Right kidney (tissue), 1 donor: ENCODE data around the gene SEMA4B.

Source experiments
- DNase-seq: peaks from one replicate; pipeline ENCODE4 v3.0.0-alpha.2; 2016

Gene SEMA4B

DNA sequence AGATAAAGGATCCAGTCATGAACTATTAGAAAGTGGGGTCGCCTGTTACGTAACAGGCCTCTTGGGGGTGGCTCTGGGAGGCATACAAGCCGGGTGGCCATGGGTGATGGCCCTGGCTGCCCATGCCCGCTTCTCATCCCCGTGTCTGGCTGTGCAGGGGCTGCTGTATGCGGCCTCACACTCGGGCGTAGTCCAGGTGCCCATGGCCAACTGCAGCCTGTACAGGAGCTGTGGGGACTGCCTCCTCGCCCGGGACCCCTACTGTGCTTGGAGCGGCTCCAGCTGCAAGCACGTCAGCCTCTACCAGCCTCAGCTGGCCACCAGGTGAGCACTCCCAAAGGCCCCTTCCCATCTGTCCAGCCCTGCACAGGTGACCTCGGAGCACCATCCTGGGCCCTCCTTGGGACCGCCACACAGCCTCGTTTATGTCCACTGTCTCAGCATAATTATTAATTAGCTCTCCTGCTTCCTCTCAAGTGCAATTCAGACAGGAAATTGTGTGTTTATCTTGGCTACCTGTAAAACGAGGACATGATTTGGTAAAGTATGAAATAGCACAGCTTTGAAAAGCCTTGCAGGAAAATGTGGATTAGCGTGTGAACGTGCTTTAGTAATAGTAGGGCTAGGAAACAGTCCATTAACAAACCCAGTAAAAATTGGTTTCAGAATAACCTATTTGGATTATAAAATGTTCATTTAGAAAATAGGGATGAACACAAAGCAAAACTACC is 24.5 kb downstream of the SEMA4B start:
- no peak for DNase-seq

DNA sequence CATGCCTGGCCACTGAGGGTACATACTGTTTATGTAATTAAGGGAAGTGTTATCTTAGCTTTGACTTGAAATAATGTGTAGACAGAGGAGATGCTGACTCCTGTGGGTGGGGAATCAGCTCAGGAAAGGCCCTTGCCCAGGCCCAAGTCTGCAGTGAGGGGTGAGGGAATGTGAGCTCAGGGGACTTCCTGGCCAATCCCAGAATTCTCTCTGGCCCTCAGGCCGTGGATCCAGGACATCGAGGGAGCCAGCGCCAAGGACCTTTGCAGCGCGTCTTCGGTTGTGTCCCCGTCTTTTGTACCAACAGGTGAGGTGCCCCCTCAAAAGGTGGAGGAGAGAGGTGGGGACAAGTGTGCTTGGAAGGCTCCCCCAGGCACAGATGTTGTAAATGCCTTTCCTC is 26.2 kb downstream of the SEMA4B start:
- no peak for DNase-seq

DNA sequence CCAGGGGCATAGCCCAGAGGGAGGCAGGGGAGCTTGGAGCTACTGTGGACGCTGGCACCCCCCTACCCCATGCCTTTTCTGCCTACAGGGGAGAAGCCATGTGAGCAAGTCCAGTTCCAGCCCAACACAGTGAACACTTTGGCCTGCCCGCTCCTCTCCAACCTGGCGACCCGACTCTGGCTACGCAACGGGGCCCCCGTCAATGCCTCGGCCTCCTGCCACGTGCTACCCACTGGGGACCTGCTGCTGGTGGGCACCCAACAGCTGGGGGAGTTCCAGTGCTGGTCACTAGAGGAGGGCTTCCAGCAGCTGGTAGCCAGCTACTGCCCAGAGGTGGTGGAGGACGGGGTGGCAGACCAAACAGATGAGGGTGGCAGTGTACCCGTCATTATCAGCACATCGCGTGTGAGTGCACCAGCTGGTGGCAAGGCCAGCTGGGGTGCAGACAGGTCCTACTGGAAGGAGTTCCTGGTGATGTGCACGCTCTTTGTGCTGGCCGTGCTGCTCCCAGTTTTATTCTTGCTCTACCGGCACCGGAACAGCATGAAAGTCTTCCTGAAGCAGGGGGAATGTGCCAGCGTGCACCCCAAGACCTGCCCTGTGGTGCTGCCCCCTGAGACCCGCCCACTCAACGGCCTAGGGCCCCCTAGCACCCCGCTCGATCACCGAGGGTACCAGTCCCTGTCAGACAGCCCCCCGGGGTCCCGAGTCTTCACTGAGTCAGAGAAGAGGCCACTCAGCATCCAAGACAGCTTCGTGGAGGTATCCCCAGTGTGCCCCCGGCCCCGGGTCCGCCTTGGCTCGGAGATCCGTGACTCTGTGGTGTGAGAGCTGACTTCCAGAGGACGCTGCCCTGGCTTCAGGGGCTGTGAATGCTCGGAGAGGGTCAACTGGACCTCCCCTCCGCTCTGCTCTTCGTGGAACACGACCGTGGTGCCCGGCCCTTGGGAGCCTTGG is 27.0 kb downstream of the SEMA4B start:
- DNase-seq: no peak

- DNase-seq: no peak
These were observed 27.8 kb downstream of the SEMA4B start for GRCh38 chr15:90228960-90229359.

GRCh38 chr15:90230071-90230494 is 29.0 kb downstream of the SEMA4B start:
- no peak for DNase-seq

- no peak for DNase-seq
These were observed 29.5 kb downstream of the SEMA4B start for GRCh38 chr15:90230610-90231009.

- DNase-seq: no peak
These were observed 30.2 kb downstream of the SEMA4B start for GRCh38 chr15:90231028-90232017.

DNA sequence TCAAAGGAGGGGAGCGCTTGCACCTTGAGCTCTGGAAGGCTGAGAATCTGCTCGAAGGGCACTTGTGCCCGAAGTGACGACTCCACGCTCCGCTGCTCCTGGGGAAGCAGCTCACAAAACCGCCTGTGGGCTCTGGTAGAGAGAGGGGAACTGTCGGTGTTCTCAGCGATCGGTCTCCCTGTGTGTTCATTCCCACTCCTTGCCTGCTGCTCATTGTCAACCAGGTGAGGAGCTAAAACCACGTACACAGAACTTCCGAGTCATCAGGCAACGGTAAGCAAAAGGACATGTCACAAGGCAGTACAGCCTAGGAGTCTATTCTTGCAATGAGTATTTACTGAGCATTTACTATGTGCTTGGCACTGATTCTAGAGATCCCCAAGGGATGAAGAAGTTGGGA is 31.1 kb downstream of the SEMA4B start:
- DNase-seq: no peak

GRCh38 chr15:90232941-90233386 is 31.8 kb downstream of the SEMA4B start:
- no peak for DNase-seq

DNA sequence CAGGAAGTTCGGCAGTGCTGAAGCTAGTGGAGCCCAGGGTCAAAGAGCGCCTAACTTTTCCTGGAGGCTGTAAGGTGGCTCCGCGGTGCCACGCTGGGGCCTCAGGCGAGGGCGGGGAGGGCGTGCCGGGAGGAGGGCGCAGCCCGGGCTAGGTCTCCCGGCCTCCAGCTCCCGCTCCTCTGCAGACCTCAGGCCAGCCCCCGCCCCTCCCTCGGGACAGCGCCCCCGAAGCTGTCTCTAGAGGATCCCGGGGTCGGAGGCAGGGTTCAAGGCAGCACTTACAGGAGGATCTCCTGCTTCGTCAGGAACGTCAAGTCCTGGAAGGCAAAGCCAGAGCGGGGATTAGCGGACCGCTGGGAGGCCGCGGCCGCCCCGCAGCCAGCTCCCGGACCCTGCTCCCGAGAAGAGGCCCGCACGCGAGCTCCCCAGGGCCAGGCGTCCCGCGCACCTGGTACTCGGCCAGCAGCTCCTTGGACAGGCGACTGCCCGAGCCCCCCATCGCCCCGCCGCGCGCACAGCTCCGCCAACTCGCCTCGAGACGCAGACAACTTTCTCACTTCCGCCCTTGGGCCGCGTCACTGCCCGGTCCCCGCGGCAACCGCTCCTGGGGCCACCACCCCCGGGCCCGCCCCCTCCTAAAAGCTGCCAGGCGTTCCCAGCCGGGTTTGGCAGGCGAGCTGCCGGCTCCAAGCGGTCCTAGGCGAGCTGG is 32.4 kb downstream of the SEMA4B start, which contains the start of gene CIB1:
CIB1 (minus strand) TSS at position 555 of the 709 bp plus-strand sequence; CDS start at position 499, 56 bp downstream.
- peak; percentile 90 for DNase-seq

- peak; percentile 88 for DNase-seq
These were observed 33.2 kb downstream of the SEMA4B start, which contains the start of gene GDPGP1 for GRCh38 chr15:90234096-90234988. Gene GDPGP1 (plus strand): TSS chr15:90234209. CDS start chr15:90240909, 6,700 bp downstream.

DNA sequence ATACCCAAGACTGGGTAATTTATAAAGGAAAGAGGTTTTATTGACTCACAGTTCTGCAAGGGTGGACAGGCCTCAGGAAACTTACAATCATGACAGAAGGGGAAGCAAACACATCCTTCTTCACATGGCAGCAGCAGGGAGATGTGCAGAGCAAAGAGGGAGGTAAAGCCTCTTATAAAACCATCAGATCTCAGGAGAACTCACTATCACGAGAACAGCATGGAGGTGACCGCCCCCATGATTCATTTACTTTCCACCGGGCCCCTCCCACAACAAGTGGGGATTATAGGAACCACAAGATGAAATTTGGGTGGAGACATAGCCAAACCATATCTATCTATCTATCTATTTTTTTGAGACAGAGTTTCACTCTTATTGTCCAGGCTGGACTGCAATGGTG is 38.2 kb downstream of the SEMA4B start:
- DNase-seq: no peak

DNA sequence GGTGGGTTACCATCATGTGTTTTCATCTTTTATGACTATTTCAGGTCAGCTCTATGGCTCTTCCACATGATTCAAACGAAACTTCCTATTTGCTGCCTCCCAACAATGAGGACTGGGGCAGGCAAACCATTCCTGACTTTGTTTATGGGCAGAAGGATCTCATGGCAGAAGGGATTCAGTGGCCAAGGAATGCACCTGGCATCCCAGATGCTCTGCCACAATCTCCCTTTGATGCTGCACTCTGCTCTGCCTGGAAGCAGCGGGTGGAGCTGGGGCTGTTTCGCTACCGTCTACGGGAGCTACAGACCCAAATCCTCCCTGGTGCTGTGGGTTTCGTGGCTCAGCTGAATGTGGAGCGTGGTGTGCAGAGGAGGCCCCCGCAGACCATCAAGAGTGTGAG is 39.7 kb downstream of the SEMA4B start:
- no peak for DNase-seq

- DNase-seq: no peak
These were observed 40.4 kb downstream of the SEMA4B start for GRCh38 chr15:90241343-90242192.

DNA sequence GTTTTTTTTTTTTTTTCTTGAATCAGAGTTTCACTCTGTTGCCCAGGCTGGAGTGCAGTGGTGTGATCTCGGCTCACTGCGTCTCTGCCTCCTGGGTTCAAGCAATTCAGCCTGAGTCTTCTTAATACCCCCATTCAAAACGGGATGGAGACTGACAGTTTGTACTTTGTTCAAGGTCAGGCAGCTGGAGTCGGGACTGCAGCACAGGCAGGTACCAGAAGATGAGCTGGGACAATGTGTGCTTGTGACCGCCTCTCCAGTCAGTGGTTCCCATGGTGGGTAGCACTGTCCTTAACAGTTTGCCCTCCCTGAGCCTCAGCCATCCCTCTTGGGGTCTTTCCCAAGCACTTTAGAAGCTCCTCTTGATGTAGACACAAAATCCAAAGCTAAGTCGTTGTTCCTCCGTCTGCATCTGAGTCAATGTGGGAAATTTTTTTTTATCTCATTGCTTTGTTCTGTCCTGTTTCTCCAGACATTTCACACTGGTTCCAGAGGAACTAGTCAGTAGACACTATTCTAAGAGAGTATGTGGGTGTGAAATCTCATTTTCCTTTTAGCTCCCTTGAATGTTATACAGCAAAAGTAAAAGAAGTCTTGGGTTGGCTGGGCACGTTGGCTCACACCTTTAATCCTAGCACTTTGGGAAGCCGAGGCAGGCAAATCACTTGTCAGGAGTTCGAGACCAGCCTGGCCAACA is 43.0 kb downstream of the SEMA4B start:
- DNase-seq: no peak

DNA sequence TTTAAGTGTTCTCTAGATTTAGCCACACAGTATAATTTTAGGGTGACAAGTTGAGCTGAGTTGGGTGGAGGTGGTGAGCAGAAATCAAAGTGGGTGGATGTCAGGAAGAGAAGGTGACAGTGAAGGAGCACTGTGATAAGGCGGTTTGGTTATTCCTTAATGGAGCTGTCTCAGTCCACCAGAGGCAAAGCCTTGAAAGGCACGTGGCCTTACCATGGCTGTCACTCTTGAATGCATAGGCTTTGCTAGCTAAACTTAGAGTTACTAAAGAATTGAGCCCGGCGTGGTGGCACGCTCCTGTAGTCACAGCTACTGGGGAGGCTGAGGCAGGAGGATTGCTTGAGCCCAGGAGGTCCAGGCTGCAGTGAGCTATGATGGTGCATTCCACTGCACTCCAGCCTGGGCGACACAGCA is 47.7 kb downstream of the SEMA4B start:
- DNase-seq: no peak

DNA sequence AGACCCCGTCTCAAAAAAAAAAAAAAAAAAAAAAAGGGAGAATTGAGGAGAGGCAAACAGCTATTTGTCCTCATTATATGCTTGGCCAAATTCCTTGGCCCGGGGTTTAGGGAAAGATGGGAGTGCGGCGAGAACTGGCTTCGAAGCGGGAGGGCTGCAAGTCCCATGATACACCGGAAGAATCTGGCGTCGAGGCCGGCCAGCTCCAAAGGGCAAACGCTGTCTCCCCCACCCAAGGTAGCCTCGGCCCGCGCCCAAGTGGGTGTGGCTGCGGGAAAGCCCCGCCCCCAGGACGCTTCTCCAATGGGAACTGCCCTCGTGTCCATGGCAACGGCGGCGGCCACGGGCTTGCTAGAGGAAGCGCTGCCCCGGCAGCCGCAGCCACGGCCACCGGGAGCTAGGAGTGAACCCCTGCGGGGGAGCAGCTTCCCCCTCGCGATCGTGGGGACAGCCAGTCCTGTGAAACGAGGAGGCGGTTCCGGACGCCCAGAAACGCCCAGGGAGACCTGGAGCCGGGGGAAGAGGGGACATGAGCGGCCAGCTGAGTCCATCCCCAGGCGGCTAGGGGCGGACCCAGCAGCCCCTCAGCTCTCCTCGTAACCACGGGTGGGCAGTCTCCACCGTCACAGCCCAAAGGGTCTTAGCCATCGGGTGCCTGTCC is 48.2 kb downstream of the SEMA4B start, which contains the start of gene TTLL13:
TTLL13 (plus strand) TSS at position 354 of the 661 bp plus-strand sequence. CDS start 1,075 bp downstream, outside the sequence.
- peak; percentile 97 for DNase-seq

DNA sequence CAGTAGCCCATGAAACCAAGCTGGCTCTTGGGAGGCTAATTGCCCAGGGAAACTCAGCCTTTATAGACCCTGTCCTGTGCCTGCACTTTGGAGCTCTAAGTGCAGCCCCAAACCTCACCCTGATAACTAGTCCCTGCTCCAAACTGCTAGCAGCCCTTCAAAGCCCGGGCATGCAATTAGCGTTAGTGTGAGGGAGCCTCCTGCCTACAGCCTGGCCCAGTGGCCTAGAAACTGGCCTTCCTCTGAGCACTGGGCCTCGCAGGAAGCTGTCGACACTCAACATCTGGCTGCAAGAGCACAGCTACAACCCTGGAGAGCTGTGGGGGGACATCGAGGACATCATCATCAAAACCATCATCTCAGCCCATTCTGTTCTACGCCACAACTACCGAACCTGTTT is 56.6 kb downstream of the SEMA4B start:
- no peak for DNase-seq
